Body of pancreas (tissue), 4 donors: ENCODE data around the gene CAPZB. TPM values are rescaled to one million over a fixed set of nuclear protein-coding genes. Genes with fewer than 3 reads are reported as not detected.

Experiments used
- ATAC-seq: fragments of 150-250 bp; one replicate; pipeline ENCODE4 v1.9.1; 2016
- DNase-seq, 4 donors: peaks; one replicate each; pipeline ENCODE4 v3.0.0-alpha.2; 2019
- H3K27ac ChIP-seq, 4 donors: fragments of 200-600 bp; sonication (generic); 1 replicate in 3 of 4; 2 replicates in 1 of 4; pipeline versions ENCODE4 v1.5.1 to v1.6.1; 2016 to 2019; ENCODE audit warnings: mild to moderate bottlenecking in 1 of 4, mixed read lengths in 1 of 4, moderate library complexity in 1 of 4
- H3K27me3 ChIP-seq, 2 donors: fragments of 200-600 bp; sonication (generic); one replicate each; pipeline ENCODE4 v1.6.0; 2016; ENCODE audit warnings: mild to moderate bottlenecking in 1 of 2
- H3K36me3 ChIP-seq, 2 donors: fragments of 200-600 bp; sonication (generic); replicated peaks in 1 of 2; 2 replicates each; pipeline ENCODE4 v1.5.1; 2016; ENCODE audit warnings: low read depth in 2 of 2; ENCODE audit not compliant: insufficient read depth in 1 of 2
- H3K4me1 ChIP-seq: fragments of 200-600 bp; sonication (generic); one replicate; pipeline ENCODE4 v1.6.0; 2016
- H3K4me3 ChIP-seq, 2 donors: fragments of 200-600 bp; sonication (generic); 1 replicate in 1 of 2; 2 replicates in 1 of 2; pipeline ENCODE4 v1.5.1; 2016 to 2019
- H3K9me3 ChIP-seq, 3 donors: fragments of 200-600 bp; sonication (generic); 1 replicate in 2 of 3; 2 replicates in 1 of 3; pipeline ENCODE4 v1.5.1; 2016
- CTCF ChIP-seq, 7 experiments: fragments of 450-650 bp in 4 of 7; fragments of 200-600 bp in 3 of 7; sonication (generic) in 3 of 7; IDR thresholded peaks; one replicate each; pipeline ENCODE4 v1.5.1; 2016 to 2019; ENCODE audit warnings: antibody characterized with exemption in 7 of 7
- POLR2A ChIP-seq, 3 donors: fragments of 450-650 bp; IDR thresholded peaks; one replicate each; pipeline ENCODE4 v1.6.1; 2016; ENCODE audit warnings: antibody characterized with exemption in 3 of 3, mild to moderate bottlenecking in 2 of 3
- WGBS, 2 donors: methylation state at CpG; one replicate each; pipeline ENCODE4 v1.1.5; 2017; 5-methylcytosine and 5-hydroxymethylcytosine counted together
- intact Hi-C: fragments of 100-400 bp; cut with DNase I; formaldehyde crosslinking; loops from one replicate; pipeline ENCODE4 v1.15.1; 2023
- total RNA-seq, 2 donors: library from RNA; depleted of rRNA; stranded (reverse); fragments of >200 nt; gene quantifications; one replicate each; pipeline ENCODE4 v1.1.0, GENCODE V29; 2016

Gene CAPZB
- total RNA-seq, 2 donors from 2014 or later: 35.5 to 54.1 TPM

GRCh38 chr1:19477284-19478249 is 7.8 kb downstream of the CAPZB start:
- no peaks in the 10 kb centered on the region for H3K9me3 ChIP-seq
- H3K4me3 ChIP-seq: no peak overlapping the region
- no peaks in the 10 kb centered on the region for H3K27me3 ChIP-seq
- peak in 1 of 4 donors; percentile 57 for DNase-seq
- intact Hi-C loops: no loop called here
- H3K4me1 ChIP-seq: peaks cover 45% of the 10 kb centered on the region
- H3K27ac ChIP-seq: peak overlapping the region in 3 of 4 donors; percentile 13 to 53 (median 40)
- 74 to 76% methylated on average over 9 to 11 of the region's 11 CpGs for WGBS, 2 donors
- ATAC-seq: no peak
- TF ChIP-seq CTCF (IDR thresholded peaks at IDR 0.05) (no peak), POLR2A (IDR thresholded peaks at IDR 0.05) (peak in 2 of 3 donors; percentile 10 to 36)
- H3K36me3 ChIP-seq: no peaks in the 10 kb centered on the region

- peak; percentile 30 for ATAC-seq
- TF ChIP-seq CTCF (IDR thresholded peaks at IDR 0.05): no peak
- no peak for TF ChIP-seq POLR2A (IDR thresholded peaks at IDR 0.05)
- Histone ChIP-seq H3K4me3 (no peak overlapping the region), H3K4me1 (peaks cover 36% of the 10 kb centered on the region), H3K27me3 (no peaks in the 10 kb centered on the region), H3K36me3 (no peaks in the 10 kb centered on the region), H3K27ac (peak overlapping the region in 3 of 4 donors; percentile 13 to 53 (median 40)), H3K9me3 (no peaks in the 10 kb centered on the region)
- WGBS, 2 donors: 60 to 75% methylated on average over 8 to 12 of the region's 12 CpGs
- DNase-seq: no peak
- intact Hi-C loops: no loop called here
Measured at GRCh38 chr1:19476450-19477190, 8.7 kb downstream of the CAPZB start.

DNA sequence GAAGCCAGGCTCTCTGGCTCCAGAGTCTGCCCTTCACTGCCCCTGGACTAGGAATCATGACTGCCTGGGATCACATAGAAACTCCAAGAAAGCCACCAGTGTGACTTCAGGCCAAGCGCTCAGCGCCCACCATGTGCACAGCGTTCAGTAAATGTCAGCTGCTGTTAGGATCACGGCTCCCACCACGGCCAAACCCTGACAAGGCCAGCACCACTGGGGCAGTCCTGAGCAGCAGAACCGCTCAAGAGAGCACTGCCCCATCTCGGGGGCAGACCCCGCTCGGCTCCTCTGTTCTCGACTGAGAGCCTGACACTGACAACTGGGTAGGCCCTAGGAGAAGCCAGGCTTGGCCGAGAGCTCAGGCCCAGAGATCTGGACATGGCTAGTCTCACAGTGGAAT is 10.0 kb downstream of the CAPZB start:
- no peaks in the 10 kb centered on the region for H3K27me3 ChIP-seq
- intact Hi-C loops: no loop called here
- DNase-seq (no peak), ATAC-seq (no peak)
- H3K36me3 ChIP-seq: no peaks in the 10 kb centered on the region
- no peaks in the 10 kb centered on the region for H3K9me3 ChIP-seq
- peaks cover 30% of the 10 kb centered on the region for H3K4me1 ChIP-seq
- no peak for TF ChIP-seq CTCF (IDR thresholded peaks at IDR 0.05)
- no peak for TF ChIP-seq POLR2A (IDR thresholded peaks at IDR 0.05)
- H3K4me3 ChIP-seq: no peak overlapping the region
- H3K27ac ChIP-seq: no peak overlapping the region
- 90 to 92% methylated on average over 2 to 11 of the region's 11 CpGs for WGBS, 2 donors

DNA sequence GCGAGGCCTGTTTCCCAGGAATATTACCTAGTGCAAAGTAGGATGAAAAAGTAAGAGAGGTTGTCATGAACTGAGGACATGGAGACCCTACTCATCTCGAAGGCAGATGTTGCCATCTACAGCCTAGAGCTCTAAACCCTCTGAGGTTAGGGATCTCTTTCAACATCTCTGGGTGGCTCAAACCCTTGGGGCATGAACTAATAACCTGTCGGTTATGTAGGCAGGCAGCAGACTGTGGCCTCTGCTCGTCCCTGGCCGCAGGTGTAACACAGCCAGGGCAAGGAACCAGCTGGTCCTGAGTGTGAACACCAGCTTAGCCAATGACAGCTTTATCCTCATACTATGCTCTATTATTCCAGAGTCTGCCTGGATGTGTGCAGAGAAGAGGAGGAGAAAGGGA is 13.2 kb downstream of the CAPZB start:
- H3K4me1 ChIP-seq: peaks cover 45% of the 10 kb centered on the region
- H3K4me3 ChIP-seq: no peak overlapping the region
- DNase-seq (no peak), ATAC-seq (no peak)
- no peak for TF ChIP-seq CTCF (IDR thresholded peaks at IDR 0.05)
- no peak for TF ChIP-seq POLR2A (IDR thresholded peaks at IDR 0.05)
- H3K27me3 ChIP-seq: no peaks in the 10 kb centered on the region
- no peaks in the 10 kb centered on the region for H3K9me3 ChIP-seq
- intact Hi-C loops: no loop called here
- WGBS, 2 donors: 54 to 84% methylated on average over 2 to 5 of the region's 5 CpGs
- no peaks in the 10 kb centered on the region for H3K36me3 ChIP-seq
- H3K27ac ChIP-seq: no peak overlapping the region
